ENCODE measurements around the gene ZFP90. TPM values are rescaled to one million over a fixed set of nuclear protein-coding genes. Genes with fewer than 3 reads are reported as not detected.

ZFP90 gene
- total RNA-seq, 2 donors from 2014 or later = 9.1 to 20.0 TPM

- H3K36me3 ChIP-seq = no peaks in the 10 kb centered on the region
- H3K27me3 ChIP-seq = no peaks in the 10 kb centered on the region
- TF ChIP-seq CTCF (IDR thresholded peaks at IDR 0.05) = no peak
- peaks cover 0 to 19% of the 10 kb centered on the region in 2 donors for H3K9me3 ChIP-seq
- no peak overlapping the region for H3K4me3 ChIP-seq
- no peaks in the 10 kb centered on the region for H3K4me1 ChIP-seq
- DNase-seq (ENCODE audit: low spot score) = no peak
- no peak overlapping the region for H3K27ac ChIP-seq
Observed at GRCh38 chr16:68617734-68618133, 78.6 kb downstream of the ZFP90 start.

Other genes starting within 250 kb of the ZFP90 start
- 1 to 10 TPM; 6.8 to 8.6 TPM for gene SLC7A6OS, start 228.3 kb upstream of the ZFP90 start, total RNA-seq
- gene PRMT7, start 228.3 kb upstream of the ZFP90 start, total RNA-seq = 10 to 100 TPM; 24.5 to 35.7 TPM
- 1 to 10 TPM; 3.0 to 4.4 TPM for gene SMPD3, start 90.8 kb upstream of the ZFP90 start, total RNA-seq
- gene CDH3, start 106.0 kb downstream of the ZFP90 start, total RNA-seq = 1 to 10 TPM; 1.7 to 3.5 TPM
- gene CDH1, start 198.0 kb downstream of the ZFP90 start, total RNA-seq = 1 to 10 TPM in 1 of 2 donors, under 1 TPM in 1; 0.93 to 1.4 TPM

All from right atrium auricular region (tissue), 2 donors.